K562 (cell line): ENCODE data around the gene RUNX1.

Experiments
- LEF1 ChIP-seq: fragments of 450-650 bp; IDR thresholded peaks from 2 replicates; pipeline ENCODE4 v1.6.1; 2016; ENCODE audit warnings: mild to moderate bottlenecking
- TF ChIP-seq, protein P1 (sequence below), 2 experiments: fragments of 450-650 bp in 1 of 2; IDR thresholded peaks; 2 replicates each; pipeline ENCODE4 v1.6.1; 2011 to 2017; ENCODE audit warnings: low read depth in 2 of 2, antibody characterized with exemption in 1 of 2, borderline replicate concordance in 1 of 2, low read length in 1 of 2, mild to moderate bottlenecking in 1 of 2, mixed read lengths in 1 of 2; ENCODE audit not compliant: control insufficient read depth in 1 of 2
- TF ChIP-seq, protein P2 (sequence below): fragments of 250-450 bp; sonication (Bioruptor Pico); IDR thresholded peaks from 2 replicates; pipeline ENCODE4 v1.5.0; 2020; ENCODE audit warnings: mild to moderate bottlenecking, borderline replicate concordance
- TF ChIP-seq, protein P3 (sequence below), 2 experiments: fragments of 450-650 bp in 1 of 2; sonication (generic) in 1 of 2; formaldehyde crosslinking in 1 of 2; IDR thresholded peaks in 1 of 2; conservative IDR thresholded peaks in 1 of 2; 2 replicates each; pipeline versions ENCODE4 v1.6.1 to v1.8.1; 2016 to 2023; ENCODE audit warnings: mild to moderate bottlenecking in 2 of 2, moderate library complexity in 2 of 2, inconsistent platforms in 1 of 2, missing genetic modification reagents in 1 of 2
- TF ChIP-seq, protein P4 (sequence below), 3 experiments: IDR thresholded peaks in 2 of 3; conservative IDR thresholded peaks in 1 of 3; 2 replicates each; pipeline ENCODE4 v1.5.1; 2011 to 2012; ENCODE audit warnings: low read length in 3 of 3, mild to moderate bottlenecking in 3 of 3, control low read depth in 2 of 3, improper control_type of control experiment in 1 of 3, inconsistent platforms in 1 of 3, low read depth in 1 of 3, mixed read lengths in 1 of 3, moderate library complexity in 1 of 3; ENCODE audit not compliant: insufficient read depth in 2 of 3

DNA sequence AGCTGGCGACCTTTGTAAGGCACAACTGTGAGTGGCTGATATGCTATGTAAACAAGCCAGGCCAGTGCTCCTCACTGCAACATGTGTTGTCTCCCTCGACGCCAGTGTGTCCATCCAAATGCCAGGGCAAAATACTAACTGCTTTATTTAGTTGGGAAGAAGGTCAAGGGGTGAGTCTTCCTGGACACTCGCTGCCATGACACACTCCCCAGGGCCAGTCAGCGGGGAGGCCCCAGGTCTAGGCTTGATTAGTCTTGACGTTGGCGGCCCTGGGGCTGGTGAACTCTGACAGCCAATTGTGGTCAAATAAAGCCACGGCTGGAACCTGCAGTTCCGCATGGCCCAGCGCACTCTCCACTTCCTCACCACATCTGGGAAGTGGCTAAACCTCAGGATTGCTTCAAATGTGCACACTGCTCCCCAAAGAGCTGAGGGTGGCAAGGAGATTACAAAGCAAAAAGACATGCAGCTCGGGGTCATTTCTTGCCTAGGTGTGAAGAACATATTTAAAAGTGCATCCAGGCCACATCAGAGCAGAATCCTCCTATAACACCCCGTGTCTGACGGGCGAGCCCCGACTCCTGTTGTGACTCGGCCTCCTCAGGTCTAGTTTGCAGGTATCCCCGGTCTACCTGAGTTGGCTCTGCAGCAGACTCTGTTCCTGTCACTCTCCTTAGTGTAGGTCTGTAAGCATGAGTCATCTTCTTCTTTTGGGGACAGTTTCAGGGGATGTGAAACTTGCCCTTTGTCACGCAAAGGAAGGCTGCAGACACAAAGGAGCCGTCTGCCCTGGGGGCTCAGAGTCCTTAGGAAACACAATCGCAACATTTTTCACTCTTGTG is 183.5 kb downstream of the RUNX1 start:
- TF ChIP-seq, protein P1, sequence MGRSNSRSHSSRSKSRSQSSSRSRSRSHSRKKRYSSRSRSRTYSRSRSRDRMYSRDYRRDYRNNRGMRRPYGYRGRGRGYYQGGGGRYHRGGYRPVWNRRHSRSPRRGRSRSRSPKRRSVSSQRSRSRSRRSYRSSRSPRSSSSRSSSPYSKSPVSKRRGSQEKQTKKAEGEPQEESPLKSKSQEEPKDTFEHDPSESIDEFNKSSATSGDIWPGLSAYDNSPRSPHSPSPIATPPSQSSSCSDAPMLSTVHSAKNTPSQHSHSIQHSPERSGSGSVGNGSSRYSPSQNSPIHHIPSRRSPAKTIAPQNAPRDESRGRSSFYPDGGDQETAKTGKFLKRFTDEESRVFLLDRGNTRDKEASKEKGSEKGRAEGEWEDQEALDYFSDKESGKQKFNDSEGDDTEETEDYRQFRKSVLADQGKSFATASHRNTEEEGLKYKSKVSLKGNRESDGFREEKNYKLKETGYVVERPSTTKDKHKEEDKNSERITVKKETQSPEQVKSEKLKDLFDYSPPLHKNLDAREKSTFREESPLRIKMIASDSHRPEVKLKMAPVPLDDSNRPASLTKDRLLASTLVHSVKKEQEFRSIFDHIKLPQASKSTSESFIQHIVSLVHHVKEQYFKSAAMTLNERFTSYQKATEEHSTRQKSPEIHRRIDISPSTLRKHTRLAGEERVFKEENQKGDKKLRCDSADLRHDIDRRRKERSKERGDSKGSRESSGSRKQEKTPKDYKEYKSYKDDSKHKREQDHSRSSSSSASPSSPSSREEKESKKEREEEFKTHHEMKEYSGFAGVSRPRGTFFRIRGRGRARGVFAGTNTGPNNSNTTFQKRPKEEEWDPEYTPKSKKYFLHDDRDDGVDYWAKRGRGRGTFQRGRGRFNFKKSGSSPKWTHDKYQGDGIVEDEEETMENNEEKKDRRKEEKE (IDR thresholded peaks at IDR 0.05; ENCODE audit: borderline replicate concordance in 1 of 2, control insufficient read depth in 1 of 2, low read depth in 2 of 2, low read length in 1 of 2), result no peak
- TF ChIP-seq, protein P2, sequence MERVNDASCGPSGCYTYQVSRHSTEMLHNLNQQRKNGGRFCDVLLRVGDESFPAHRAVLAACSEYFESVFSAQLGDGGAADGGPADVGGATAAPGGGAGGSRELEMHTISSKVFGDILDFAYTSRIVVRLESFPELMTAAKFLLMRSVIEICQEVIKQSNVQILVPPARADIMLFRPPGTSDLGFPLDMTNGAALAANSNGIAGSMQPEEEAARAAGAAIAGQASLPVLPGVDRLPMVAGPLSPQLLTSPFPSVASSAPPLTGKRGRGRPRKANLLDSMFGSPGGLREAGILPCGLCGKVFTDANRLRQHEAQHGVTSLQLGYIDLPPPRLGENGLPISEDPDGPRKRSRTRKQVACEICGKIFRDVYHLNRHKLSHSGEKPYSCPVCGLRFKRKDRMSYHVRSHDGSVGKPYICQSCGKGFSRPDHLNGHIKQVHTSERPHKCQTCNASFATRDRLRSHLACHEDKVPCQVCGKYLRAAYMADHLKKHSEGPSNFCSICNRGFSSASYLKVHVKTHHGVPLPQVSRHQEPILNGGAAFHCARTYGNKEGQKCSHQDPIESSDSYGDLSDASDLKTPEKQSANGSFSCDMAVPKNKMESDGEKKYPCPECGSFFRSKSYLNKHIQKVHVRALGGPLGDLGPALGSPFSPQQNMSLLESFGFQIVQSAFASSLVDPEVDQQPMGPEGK, result no peak
- TF ChIP-seq, protein P3, sequence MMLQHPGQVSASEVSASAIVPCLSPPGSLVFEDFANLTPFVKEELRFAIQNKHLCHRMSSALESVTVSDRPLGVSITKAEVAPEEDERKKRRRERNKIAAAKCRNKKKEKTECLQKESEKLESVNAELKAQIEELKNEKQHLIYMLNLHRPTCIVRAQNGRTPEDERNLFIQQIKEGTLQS (IDR thresholded peaks at IDR 0.05), result peak; percentile 54
- TF ChIP-seq, protein P3 (CRISPR knock-in tag; conservative IDR thresholded peaks at IDR 0.05), result no peak
- no peak for TF ChIP-seq LEF1
- TF ChIP-seq, protein P4, sequence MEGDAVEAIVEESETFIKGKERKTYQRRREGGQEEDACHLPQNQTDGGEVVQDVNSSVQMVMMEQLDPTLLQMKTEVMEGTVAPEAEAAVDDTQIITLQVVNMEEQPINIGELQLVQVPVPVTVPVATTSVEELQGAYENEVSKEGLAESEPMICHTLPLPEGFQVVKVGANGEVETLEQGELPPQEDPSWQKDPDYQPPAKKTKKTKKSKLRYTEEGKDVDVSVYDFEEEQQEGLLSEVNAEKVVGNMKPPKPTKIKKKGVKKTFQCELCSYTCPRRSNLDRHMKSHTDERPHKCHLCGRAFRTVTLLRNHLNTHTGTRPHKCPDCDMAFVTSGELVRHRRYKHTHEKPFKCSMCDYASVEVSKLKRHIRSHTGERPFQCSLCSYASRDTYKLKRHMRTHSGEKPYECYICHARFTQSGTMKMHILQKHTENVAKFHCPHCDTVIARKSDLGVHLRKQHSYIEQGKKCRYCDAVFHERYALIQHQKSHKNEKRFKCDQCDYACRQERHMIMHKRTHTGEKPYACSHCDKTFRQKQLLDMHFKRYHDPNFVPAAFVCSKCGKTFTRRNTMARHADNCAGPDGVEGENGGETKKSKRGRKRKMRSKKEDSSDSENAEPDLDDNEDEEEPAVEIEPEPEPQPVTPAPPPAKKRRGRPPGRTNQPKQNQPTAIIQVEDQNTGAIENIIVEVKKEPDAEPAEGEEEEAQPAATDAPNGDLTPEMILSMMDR (IDR thresholded peaks at IDR 0.05 in 2 of 3, conservative IDR thresholded peaks at IDR 0.05 in 1 of 3; ENCODE audit: insufficient read depth in 2 of 3, low read depth in 1 of 3, low read length in 3 of 3), result no peak
